Fibroblast of pulmonary artery (primary cell): ENCODE measurements around the gene MSI2.

Source experiments
- DNase-seq: peaks from one replicate; pipeline ENCODE4 v3.0.0-alpha.2; 2010; ENCODE audit warnings: low read depth
- H3K4me3 ChIP-seq: replicated peaks from 2 replicates; pipeline ENCODE4 v1.5.1; 2011; ENCODE audit warnings: low read depth, mild to moderate bottlenecking, control low read depth, low read length, moderate library complexity
- CTCF ChIP-seq: IDR thresholded peaks from 2 replicates; pipeline ENCODE4 v1.5.1; 2011; ENCODE audit warnings: mild to moderate bottlenecking, control low read depth, low read length, inconsistent platforms; ENCODE audit errors: missing control alignments

MSI2 gene

GRCh38 chr17:57340160-57340981 lies 84.0 kb downstream of the MSI2 start:
- no peak for DNase-seq
- no peak overlapping the region for H3K4me3 ChIP-seq
- TF ChIP-seq CTCF = no peak

GRCh38 chr17:57341611-57342540 lies 85.6 kb downstream of the MSI2 start:
- DNase-seq = no peak
- no peak overlapping the region for H3K4me3 ChIP-seq
- TF ChIP-seq CTCF = no peak

- no peak for DNase-seq
- H3K4me3 ChIP-seq = no peak overlapping the region
- TF ChIP-seq CTCF = no peak
Measured at GRCh38 chr17:57342963-57343589, 86.8 kb downstream of the MSI2 start.

- no peak overlapping the region for H3K4me3 ChIP-seq
Measured at GRCh38 chr17:57343717-57344116, 87.4 kb downstream of the MSI2 start.

GRCh38 chr17:57344261-57344660 lies 87.9 kb downstream of the MSI2 start:
- H3K4me3 ChIP-seq = no peak overlapping the region
- TF ChIP-seq CTCF = no peak
- no peak for DNase-seq

More at GRCh38 chr17:57343717-57344116, 87.4 kb downstream of the MSI2 start:
- peak; percentile 14 for DNase-seq
- no peak for TF ChIP-seq CTCF

GRCh38 chr17:57349541-57350247 lies 93.4 kb downstream of the MSI2 start:
- no peak overlapping the region for H3K4me3 ChIP-seq
- no peak for DNase-seq
- no peak for TF ChIP-seq CTCF
